ENCODE results near the gene NOVA1.
"Not testable (repeated sequence)": the region's sequence is repeated elsewhere in the genome, so short reads cannot be mapped to it uniquely, and the experiment has no call there.

Gene NOVA1, protein sequence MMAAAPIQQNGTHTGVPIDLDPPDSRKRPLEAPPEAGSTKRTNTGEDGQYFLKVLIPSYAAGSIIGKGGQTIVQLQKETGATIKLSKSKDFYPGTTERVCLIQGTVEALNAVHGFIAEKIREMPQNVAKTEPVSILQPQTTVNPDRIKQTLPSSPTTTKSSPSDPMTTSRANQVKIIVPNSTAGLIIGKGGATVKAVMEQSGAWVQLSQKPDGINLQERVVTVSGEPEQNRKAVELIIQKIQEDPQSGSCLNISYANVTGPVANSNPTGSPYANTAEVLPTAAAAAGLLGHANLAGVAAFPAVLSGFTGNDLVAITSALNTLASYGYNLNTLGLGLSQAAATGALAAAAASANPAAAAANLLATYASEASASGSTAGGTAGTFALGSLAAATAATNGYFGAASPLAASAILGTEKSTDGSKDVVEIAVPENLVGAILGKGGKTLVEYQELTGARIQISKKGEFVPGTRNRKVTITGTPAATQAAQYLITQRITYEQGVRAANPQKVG

DNA sequence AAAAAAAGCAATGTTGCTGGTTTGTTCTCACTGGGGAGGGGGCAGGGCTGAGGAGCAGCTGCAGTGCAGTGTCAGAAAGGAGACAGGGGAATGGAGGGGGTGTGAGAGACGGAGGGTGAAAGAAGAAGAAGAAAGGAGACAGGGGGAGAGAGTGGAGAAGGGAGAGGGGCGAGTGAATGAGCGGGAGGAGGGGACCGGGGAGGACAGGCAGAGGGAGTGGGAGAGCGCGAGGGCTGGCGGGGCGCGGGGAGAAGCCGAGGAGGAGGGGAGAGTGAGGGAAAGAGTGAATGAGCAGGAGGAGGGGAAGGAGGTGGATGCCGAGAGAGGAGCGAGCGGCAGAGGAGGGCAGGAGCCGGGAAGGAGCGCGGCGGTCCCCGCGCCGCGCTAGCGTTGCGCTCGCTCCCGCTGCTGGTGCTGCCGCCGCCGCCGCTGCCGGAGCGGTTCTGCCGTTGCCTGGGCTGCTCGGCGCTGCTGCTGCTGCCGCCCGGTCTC is at the start of gene NOVA1:
TSS of gene NOVA1 (minus strand) at position 445 of the 492 bp plus-strand sequence. CDS start 597 bp downstream, outside the sequence.
- no peak for DNase-seq (ENCODE audit: low spot score)

DNA sequence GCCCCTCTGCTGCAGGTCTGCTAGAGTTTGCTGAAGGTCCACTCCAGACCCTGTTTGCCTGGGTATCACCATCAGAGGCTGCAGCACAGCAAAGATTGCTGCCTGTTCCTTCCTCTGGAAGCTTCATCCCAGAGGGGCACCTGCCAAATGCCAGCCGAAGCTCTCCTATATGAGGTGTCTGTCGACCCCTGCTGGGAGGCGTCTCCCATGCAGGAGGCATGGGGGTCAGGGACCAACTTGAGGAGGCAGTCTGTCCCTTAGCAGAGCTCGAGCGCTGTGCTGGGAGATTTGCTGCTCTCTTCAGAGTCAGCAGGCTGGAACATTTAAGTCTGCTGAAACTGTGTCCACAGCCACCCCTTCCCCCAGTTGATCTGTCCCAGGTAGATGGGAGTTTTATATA is 47.2 kb upstream of the NOVA1 start:
- not testable (repeated sequence) for DNase-seq (ENCODE audit: low spot score)

DNA sequence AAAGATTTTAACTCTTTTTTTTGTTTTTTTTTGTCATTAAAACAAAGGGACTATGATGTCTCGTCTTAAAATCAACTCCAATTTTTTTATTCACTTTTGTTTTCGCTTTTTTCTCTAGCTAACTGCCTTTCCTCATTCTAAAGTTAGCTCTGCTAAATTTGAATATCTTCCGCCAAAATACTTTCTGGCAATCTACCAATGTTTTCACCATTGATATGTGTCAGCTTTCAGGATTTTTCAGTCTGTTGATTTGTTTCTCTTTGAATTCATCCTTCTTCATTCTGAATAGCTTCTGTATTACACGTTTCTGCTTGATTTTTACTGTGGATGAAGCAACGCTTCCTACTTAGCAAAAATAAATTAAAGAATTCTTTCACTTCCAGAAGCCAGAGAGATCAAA is 38.7 kb upstream of the NOVA1 start:
- DNase-seq (ENCODE audit: low spot score), result peak; percentile 33

DNA sequence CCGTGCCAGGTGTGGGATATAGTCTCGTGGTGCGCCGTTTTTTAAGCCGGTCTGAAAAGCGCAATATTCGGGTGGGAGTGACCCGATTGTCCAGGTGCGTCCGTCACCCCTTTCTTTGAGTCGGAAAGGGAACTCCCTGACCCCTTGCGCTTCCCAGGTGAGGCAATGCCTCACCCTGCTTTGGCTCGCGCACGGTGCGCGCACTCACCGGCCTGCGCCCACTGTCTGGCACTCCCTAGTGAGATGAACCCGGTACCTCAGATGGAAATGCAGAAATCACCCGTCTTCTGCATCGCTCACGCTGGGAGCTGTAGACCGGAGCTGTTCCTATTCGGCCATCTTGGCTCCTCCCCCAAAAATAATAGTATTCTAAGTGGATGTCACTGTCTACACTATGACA is 37.1 kb upstream of the NOVA1 start:
- not testable (repeated sequence) for DNase-seq (ENCODE audit: low spot score)

DNA sequence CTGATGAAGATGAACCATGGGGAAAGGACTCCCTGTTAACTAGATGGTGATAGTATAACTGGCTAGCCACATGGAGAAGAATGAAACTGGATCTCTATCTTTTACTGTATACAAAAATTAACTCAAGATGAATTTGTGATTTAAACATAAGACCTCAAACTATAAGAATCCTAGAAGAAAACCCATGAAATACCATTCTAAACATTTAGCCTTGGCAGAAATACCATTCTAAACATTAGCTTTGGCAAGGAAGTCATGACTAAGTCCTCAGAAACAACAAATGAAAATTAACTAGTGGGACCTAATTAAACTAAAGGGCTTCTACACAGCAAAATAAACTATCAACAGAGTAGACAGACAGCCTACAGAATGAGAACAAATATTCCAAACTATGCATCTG is 28.4 kb upstream of the NOVA1 start:
- no peak for DNase-seq (ENCODE audit: low spot score)

DNA sequence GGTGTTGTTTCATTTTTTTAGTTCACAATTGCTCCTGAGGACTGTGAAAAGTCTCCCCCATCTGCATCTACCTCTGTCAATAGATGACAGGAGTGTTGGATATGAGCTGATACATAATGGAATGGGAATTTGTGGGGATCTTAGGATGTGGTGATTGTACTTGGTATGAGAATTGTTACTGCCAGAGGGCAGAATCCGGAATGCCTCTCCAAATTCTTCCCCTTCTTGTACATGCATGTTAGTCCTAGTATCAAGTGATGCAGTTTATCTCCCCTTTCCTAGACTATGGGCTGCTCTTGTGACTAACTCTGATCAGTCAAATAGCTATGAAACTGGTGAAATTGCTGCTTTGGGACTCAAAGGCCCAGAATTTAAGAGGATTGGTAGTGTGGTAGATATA is 24.8 kb upstream of the NOVA1 start:
- DNase-seq (ENCODE audit: low spot score), result no peak

DNA sequence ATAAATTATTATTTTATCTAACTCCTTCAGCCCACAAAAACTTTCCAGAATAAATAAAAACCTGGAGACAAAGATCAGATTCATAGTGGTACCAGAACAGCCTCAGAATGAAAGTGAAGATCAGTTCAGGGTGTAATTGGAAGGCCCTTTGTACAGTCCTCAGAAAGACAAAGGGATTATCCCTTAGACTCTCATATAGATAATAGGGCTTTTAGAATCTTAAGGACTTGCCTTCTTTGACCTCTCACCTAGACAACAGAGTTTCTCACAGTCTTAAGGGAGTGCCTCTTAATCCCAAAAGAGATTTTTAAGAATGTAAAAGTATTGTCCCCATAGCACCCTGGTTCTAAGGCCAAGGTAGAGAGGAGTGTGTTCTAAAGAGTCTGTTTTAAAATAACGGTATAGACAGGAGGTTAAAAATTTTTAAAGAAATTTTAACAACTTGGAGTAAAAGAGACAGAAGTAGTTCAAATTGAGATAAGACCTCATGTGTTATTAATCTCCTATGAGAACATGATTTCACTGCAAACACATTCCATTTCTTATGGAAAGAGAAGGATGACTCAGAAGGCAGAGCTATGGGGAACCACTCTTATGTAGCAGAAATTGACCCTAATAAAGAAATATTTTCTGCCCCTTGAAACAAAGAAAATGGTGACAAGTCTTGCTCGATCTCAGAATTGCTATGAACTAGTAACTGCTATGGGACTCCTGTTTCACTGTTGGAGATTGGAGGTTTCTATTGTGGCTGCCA is 24.2 kb upstream of the NOVA1 start:
- DNase-seq (ENCODE audit: low spot score), result no peak

DNA sequence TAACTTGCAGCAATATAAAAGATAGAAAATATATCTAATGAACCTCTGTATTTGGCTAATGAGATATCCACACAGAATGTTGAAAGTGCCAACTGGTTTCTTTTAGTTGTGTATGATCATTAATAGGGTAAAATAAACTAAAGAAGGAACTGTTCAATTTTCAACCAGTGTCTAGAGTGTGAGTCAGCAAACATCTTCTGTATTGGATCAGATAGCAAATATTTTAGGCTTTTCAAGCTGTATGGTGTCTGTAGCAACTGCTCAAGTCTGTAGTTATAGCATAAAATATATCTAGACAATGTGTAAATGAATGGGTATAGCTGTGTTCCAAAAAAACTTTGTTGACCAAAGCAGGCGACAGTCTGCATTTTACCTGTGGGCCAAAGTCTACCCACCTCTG is 23.5 kb upstream of the NOVA1 start:
- DNase-seq (ENCODE audit: low spot score), result no peak

DNA sequence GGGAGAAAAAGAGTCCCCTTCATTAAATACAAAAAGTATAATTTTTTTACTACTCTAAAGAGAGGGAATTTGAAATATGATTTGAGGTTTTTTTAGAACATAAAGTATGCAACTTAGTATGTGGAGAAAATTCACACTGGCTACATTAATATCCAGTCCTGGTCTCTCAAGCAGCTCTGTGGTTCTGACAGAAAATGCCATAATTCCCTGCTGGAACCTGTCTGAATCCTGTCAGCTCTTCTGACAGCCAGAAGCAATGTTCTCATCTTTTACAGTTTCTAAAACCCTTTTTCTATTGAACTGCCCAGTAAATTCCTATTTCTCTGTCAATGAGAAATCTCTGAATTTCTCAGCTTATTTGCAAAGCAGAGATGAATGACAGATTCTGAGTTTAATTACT is 13.4 kb upstream of the NOVA1 start:
- no peak for DNase-seq (ENCODE audit: low spot score)

DNA sequence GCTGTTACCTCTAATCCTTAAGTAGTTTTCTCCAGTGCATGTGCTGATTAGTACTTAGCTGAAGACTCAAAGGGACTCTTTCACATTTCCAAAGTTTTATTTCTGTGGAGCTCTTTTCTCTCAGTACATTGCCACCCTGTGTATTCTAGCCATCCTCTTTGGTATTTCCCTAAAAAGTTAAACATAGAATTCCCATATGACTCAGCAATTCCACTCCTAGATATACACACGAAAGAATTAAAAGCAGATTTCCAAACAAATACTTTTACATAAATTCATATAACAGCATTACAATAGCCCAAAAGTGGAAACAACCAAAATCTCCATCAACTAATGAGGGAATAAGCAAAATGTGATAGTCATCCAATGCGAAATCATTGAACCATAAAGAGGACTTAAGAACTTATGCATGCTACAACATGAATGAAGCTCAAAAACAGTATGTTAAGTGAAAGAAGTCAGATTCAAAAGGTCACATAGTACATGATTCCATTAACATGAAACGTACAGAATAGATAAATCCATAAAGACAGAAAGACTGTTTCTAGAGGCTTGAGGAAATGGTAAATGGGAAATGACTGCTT is 9.0 kb upstream of the NOVA1 start:
- no peak for DNase-seq (ENCODE audit: low spot score)

DNA sequence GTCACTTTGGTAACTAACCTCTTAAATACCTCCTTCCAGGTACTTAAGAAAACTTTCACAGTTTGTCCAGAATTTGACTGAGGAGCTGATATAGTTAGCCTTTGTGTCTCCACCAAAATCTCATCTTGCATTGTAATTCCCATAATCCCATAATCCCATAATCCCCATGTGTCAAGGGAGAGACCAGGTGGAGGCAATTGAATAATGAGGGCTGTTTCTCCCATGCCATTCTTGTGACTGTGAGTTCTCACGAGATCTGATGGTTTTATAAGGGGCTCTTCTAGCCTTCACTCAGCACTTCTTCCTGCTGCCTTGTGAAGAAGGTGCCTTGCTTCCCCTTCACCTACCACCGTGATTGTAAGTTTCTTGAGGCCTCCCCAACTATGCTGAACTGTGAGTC is 7.8 kb upstream of the NOVA1 start:
- DNase-seq (ENCODE audit: low spot score), result no peak

DNA sequence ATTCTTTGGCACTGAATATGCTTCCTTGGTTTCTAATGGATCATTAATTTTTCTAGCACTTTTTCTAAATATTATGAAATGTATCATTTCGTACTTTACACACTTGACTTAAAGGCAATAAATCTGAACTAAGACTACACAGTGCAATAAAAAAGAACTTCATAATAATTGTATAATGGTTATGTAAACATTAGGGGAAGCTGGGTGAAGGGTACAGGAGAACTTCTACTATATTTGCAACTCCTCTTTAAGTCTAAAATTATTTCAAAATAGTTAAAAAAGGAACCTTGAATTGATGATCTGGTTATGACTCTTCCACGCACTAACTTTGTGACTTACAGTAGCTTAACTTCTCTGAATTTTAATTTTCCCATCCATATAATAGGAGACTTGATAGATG is 5.1 kb upstream of the NOVA1 start:
- DNase-seq (ENCODE audit: low spot score), result no peak

DNA sequence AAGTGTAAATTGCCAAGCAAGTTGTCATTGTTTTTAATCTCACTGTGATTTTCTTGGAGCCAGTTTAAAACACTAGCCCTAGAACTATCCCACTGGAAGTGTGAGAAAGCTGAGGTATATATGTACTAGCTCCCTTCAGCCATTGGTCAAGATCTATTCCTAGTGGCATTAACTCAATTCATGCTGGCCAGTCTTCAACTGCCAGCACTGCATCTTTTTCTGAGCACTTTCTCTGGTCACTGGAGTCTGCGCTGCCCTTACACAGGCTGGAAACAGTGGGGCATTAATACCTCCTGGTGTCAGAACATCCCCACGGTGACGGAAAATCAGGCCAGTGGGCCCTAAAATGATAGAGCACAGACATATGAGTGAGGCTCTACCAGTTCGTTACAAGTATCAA is 4.0 kb upstream of the NOVA1 start:
- DNase-seq (ENCODE audit: low spot score), result peak; percentile 42

DNA sequence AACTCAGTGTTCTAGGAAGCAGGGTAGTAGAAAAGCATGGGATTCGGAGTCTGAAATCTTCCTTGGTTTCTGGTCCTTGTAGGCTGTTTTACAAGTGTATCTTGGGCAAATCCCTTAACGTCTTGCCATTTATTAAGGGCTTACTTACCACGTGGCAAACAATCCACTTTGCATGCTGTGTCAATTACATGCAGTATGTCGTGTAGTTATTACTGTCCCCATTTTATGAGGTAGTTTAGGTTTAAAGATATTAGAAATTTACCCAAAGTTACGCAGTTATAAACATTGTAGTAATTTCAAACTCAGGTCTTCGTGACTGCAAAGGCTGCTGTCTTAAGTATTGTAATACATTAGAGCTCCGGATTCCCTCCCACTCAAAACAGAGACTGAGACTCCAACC is 1.5 kb upstream of the NOVA1 start:
- no peak for DNase-seq (ENCODE audit: low spot score)

DNA sequence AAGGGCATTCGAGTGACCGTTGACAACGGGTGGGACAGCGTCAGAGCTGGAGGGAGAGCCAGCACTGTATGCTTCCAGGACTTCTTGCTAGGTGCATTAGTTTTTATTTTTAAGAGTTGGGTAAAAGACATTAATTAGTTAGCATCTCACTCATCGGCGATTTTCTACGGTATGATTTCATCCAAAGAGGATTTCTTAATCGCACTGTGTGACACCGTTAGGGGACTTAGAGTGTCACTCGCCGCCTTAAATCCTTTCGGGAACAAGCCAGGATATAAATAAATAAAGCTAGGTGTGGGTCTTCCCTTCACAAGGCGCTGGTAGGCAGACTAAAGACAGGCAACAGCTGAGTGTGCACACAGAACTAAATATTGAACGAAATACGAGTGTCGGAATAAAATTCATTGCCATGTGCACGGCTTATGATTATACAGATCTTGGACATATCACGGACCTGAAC is 869 bp upstream of the NOVA1 start:
- no peak for DNase-seq (ENCODE audit: low spot score)

DNA sequence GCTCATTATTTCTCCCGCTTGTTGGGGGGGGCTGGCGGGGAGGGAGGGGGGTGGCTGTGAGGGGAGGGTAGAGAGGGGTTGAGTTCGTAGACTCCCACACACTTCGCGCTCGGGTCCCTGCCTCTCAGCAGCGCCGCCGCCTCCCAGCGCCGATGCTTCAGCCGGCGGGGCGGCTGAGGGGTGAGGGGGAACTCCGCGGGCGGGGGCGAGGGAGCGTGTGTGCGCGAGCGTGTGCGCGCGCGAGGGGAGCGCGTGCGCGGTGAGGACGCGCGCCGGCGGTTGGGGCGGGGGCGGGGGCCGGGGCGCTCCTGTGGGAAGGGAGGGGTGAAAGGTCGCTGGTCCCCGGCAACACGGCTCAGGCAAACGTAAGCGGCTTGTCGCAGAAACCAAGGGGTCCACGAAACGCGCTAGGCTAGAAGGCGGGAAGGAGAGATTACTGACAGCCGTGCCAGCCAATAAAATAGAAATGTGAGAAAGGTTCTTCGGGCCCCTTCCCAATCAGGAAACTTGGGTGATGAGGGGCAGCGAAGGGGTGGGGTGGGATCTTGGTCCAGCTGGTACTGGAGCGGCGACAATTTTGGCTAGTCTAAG is 343 bp upstream of the NOVA1 start:
- peak; percentile 98 for DNase-seq (ENCODE audit: low spot score)

DNA sequence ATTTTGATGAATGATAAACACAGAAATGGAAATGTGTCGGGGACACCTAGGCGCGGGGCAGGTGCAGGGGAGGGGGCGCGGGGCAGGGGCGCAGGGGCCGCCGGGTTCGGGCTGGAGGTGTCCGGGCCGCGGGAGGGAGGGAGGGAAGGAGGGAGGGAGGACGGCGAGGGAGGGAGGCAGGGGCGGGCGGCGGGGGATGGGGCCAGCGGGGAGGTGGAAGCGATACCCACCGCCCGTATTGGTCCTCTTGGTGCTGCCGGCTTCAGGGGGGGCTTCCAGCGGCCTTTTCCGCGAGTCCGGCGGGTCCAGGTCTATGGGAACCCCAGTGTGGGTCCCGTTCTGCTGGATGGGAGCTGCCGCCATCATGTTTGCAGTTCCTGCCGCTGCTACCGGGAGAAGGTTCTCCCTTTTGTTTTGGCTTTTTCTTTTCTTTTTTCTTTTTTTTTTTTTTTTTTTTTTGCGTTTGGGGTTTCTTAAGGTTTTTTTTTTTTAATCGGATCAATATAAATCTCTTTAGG is 703 bp downstream of the NOVA1 start:
- DNase-seq (ENCODE audit: low spot score), result no peak

DNA sequence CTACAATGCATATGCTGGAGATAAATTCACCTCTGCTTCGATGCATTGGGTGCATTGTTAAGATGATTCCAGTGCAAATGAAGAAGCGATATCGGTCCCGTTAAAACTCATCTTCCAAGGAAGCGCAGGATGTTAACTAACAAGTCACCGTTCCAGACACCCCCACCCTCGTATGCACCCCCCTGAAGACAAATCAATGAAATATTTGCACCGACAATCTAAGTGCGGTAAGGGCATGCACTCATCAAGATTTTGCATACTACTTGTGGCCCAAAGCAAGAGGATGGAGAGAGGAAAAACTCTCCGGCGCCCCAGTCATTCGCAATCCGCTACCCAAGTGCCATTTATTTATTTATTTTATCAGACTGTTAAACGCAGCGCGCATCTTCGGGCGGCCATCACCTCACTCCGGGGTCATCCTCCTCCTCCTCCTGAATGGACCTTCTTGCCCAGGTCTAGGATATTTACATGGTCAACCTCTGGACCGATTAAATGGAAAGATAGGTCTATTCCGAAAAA is 1.2 kb downstream of the NOVA1 start:
- peak; percentile 57 for DNase-seq (ENCODE audit: low spot score)

DNA sequence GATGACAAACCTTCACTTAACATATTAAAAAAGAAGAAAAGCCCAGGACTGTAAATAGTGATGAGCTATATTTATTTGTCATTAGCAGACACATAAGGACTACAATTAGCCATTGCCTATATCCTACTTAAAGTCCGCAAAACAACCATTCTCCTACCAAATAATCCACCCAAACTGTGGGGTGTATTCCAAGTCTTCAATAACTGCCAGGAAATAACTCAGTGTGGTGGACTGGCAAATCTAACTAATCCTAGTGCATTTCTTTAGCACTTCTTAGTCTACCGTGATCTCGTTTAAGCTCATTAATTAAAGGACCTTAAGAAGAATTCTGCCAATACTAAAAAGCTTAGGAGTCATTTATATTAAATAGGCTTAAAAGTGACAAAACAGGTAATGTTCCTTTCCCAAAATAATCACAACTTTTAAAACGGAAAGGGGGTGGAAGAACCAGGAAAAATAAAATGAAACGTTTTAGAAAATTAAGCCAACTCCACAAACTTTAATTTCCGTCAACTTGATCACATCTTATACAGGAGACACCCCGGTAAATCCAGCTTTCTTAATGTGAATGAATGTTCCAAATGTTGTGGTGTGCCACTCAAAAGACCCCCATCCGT is 1.8 kb downstream of the NOVA1 start:
- DNase-seq (ENCODE audit: low spot score), result peak; percentile 60

DNA sequence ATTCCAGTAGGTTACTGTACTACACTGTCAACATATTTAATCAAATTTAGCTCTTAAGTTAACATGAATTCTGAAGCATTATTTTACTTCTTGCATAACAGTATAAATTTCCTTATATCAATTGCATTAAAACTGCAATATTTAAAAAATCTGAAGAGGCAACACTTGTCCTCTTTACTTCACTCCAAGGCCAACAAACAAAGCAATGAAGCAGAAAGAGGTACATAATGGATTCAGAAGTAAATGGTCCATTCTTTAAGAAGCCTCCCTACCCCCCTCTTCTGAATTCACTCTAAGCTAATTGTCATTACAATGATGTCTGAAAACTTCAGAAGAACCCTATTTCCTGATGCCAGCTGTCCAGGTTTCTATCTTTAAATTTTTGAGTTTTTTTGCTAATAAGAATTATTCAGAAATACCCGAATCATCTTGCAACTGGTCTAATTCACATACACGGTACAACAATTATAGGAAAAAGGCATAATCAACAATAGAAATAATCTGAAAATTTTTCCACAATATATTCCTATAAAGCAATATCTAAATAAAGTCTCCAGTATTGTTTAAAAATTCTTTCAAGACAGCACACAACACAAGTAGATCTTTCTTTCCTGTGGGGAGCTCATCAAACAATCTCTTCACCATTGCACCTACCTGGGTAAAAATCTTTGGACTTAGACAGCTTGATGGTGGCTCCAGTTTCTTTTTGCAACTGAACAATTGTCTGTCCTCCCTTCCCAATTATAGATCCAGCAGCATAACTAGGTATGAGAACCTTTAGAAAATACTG is 2.9 kb downstream of the NOVA1 start:
- DNase-seq (ENCODE audit: low spot score), result peak; percentile 55
